CD4-positive, alpha-beta T cell treated with Interleukin-15 for 4 hours (primary cell): ENCODE data around the gene PAEP.

Experiments
- DNase-seq: peaks from one replicate; pipeline ENCODE4 v3.0.0-alpha.2; 2020; ENCODE audit warnings: low spot score

Gene PAEP

GRCh38 chr9:135615666-135616618 lies 54.4 kb downstream of the PAEP start:
- no peak for DNase-seq
